Measurements from ENCODE around the gene CHST15. TPM values are rescaled to one million over a fixed set of nuclear protein-coding genes. Genes with fewer than 3 reads are reported as not detected.
"Not testable (repeated sequence)": the region's sequence is repeated elsewhere in the genome, so short reads cannot be mapped to it uniquely, and the experiment has no call there.

Gene CHST15
- total and polyA plus RNA-seq, 4 donors: 5.4 to 45.3 (median 36.7) TPM

GRCh38 chr10:124095096-124095495 is 1.7 kb upstream of the CHST15 start:
- H3K9ac ChIP-seq (ENCODE audit: insufficient read depth in 1 of 2, low read length in 2 of 2): no peak overlapping the region
- no peaks in the 10 kb centered on the region for H3K36me3 ChIP-seq (ENCODE audit: control insufficient read depth in 4 of 4, insufficient read depth in 4 of 4, low read length in 4 of 4)
- peaks cover 0 to 3% (median 1%) of the 10 kb centered on the region in 4 donors for H3K9me3 ChIP-seq (ENCODE audit: control insufficient read depth in 4 of 4, insufficient read depth in 3 of 4, low read length in 3 of 4)
- 46 to 65% methylated on average over 6 of the region's 6 CpGs for WGBS, 2 donors
- DNase-seq (peak in 1 of 3 donors; percentile 43), ATAC-seq (ENCODE audit: insufficient read depth, low FRiP score) (no peak)
- no peak overlapping the region for H3K27ac ChIP-seq (ENCODE audit: low read depth in 1 of 2, low read length in 1 of 2)
- no peak overlapping the region for H3K4me3 ChIP-seq
- peaks cover 0 to 22% (median 9%) of the 10 kb centered on the region in 5 donors for H3K4me1 ChIP-seq (ENCODE audit: control insufficient read depth in 5 of 5, insufficient read depth in 5 of 5, low read length in 5 of 5)
- TF ChIP-seq CTCF (IDR thresholded peaks at IDR 0.05; ENCODE audit: control extremely low read depth, extremely low read depth): no peak
- peaks cover 0 to 59% (median 40%) of the 10 kb centered on the region in 3 donors for H3K27me3 ChIP-seq (ENCODE audit: control insufficient read depth in 3 of 3, insufficient read depth in 3 of 3, low read length in 2 of 3)

GRCh38 chr10:124094419-124094785 is 1.0 kb upstream of the CHST15 start:
- no peaks in the 10 kb centered on the region for H3K36me3 ChIP-seq (ENCODE audit: control insufficient read depth in 4 of 4, insufficient read depth in 4 of 4, low read length in 4 of 4)
- H3K9me3 ChIP-seq (ENCODE audit: control insufficient read depth in 4 of 4, insufficient read depth in 3 of 4, low read length in 3 of 4): peaks cover 0 to 3% (median 1%) of the 10 kb centered on the region in 4 donors
- H3K9ac ChIP-seq (ENCODE audit: insufficient read depth in 1 of 2, low read length in 2 of 2): no peak overlapping the region
- WGBS, 2 donors: 29 to 40% methylated on average over 11 of the region's 11 CpGs
- peaks cover 0 to 59% (median 40%) of the 10 kb centered on the region in 3 donors for H3K27me3 ChIP-seq (ENCODE audit: control insufficient read depth in 3 of 3, insufficient read depth in 3 of 3, low read length in 2 of 3)
- no peak for DNase-seq
- H3K4me3 ChIP-seq: no peak overlapping the region
- peak overlapping the region; percentile 24 to 79 for H3K27ac ChIP-seq (ENCODE audit: low read depth in 1 of 2, low read length in 1 of 2)
- H3K4me1 ChIP-seq (ENCODE audit: control insufficient read depth in 5 of 5, insufficient read depth in 5 of 5, low read length in 5 of 5): peaks cover 0 to 22% (median 9%) of the 10 kb centered on the region in 5 donors
- TF ChIP-seq CTCF (IDR thresholded peaks at IDR 0.05; ENCODE audit: control extremely low read depth, extremely low read depth): no peak
- no peak for ATAC-seq (ENCODE audit: insufficient read depth, low FRiP score)

GRCh38 chr10:124093774-124094418 is 498 bp upstream of the CHST15 start:
- not testable (repeated sequence) for H3K36me3 ChIP-seq (ENCODE audit: control insufficient read depth in 4 of 4, insufficient read depth in 4 of 4, low read length in 4 of 4); ATAC-seq (ENCODE audit: insufficient read depth, low FRiP score); H3K9me3 ChIP-seq (ENCODE audit: control insufficient read depth in 4 of 4, insufficient read depth in 3 of 4, low read length in 3 of 4)
- Histone ChIP-seq H3K4me1 (ENCODE audit: control insufficient read depth in 5 of 5, insufficient read depth in 5 of 5, low read length in 5 of 5) (peaks cover 0 to 22% (median 9%) of the 10 kb centered on the region in 5 donors), H3K27me3 (ENCODE audit: control insufficient read depth in 3 of 3, insufficient read depth in 3 of 3, low read length in 2 of 3) (peaks cover 0 to 59% (median 40%) of the 10 kb centered on the region in 3 donors), H3K27ac (ENCODE audit: low read depth in 1 of 2, low read length in 1 of 2) (peak overlapping the region; percentile 24 to 84), H3K9ac (ENCODE audit: insufficient read depth in 1 of 2, low read length in 2 of 2) (peak overlapping the region in 1 of 2 donors; percentile 32), H3K4me3 (peak overlapping the region; percentile 62)
- WGBS, 2 donors: 5 to 6% methylated on average over 39 of the region's 39 CpGs
- peak; percentile 37 to 52 (median 48) for DNase-seq

GRCh38 chr10:124092250-124092859 is 1.0 kb downstream of the CHST15 start:
- peak; percentile 63 for ATAC-seq (ENCODE audit: insufficient read depth, low FRiP score)
- 0 to 1% methylated on average over 59 to 70 of the region's 70 CpGs for WGBS, 2 donors

More at GRCh38 chr10:124092250-124092859, 1.0 kb downstream of the CHST15 start:
- Histone ChIP-seq H3K9ac (ENCODE audit: insufficient read depth in 1 of 2, low read length in 2 of 2) (no peak overlapping the region), H3K4me1 (ENCODE audit: control insufficient read depth in 5 of 5, insufficient read depth in 5 of 5, low read length in 5 of 5) (peaks cover 0 to 28% (median 9%) of the 10 kb centered on the region in 5 donors), H3K27me3 (ENCODE audit: control insufficient read depth in 3 of 3, insufficient read depth in 3 of 3, low read length in 2 of 3) (peaks cover 0 to 46% (median 26%) of the 10 kb centered on the region in 3 donors), H3K27ac (ENCODE audit: low read depth in 1 of 2, low read length in 1 of 2) (peak overlapping the region; percentile 81 to 84), H3K9me3 (ENCODE audit: control insufficient read depth in 4 of 4, insufficient read depth in 3 of 4, low read length in 3 of 4) (peaks cover 0 to 3% (median 1%) of the 10 kb centered on the region in 4 donors), H3K36me3 (ENCODE audit: control insufficient read depth in 4 of 4, insufficient read depth in 4 of 4, low read length in 4 of 4) (no peaks in the 10 kb centered on the region), H3K4me3 (peak overlapping the region; percentile 62)
- no peak for TF ChIP-seq CTCF (IDR thresholded peaks at IDR 0.05; ENCODE audit: control extremely low read depth, extremely low read depth)
- peak; percentile 50 to 57 (median 53) for DNase-seq
